Erythroblast (primary cell): ENCODE measurements around the gene CTSE.

Experiments used
- GATA1 ChIP-seq: IDR thresholded peaks from 2 replicates; pipeline ENCODE4 v1.6.1; 2011; ENCODE audit warnings: low read depth, mild to moderate bottlenecking, control low read depth, low read length, moderate library complexity
- POLR2A ChIP-seq: IDR thresholded peaks from 2 replicates; pipeline ENCODE4 v1.6.1; 2011; ENCODE audit warnings: mild to moderate bottlenecking, low read length

DNA sequence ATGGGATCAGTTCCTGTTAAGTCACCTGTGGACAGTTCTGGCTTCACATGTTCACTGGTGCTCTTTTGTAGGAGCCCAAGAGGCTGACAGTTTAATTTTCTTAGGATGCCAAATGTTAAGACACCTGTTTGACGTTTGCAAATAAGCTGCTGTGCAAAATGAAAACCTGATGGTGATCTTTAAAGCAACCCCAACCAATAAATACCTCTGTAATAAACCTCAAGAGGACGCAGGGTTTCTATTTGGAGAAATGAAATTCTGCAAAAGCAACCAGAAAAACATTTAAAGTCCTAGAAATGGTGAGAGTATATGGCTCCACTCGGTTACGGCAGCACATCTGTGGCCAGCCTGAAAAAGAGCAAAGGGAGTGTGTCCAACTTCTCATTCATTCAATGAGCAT lies 23.6 kb upstream of the CTSE start:
- TF ChIP-seq POLR2A = no peak
- no peak for TF ChIP-seq GATA1
